CD8-positive, alpha-beta memory T cell (primary cell): ENCODE results near the gene DOCK1. TPM values are rescaled to one million over a fixed set of nuclear protein-coding genes. Genes with fewer than 3 reads are reported as not detected.
A peak's percentile ranks its signal among the peaks of the same experiment; 100 is the strongest.

ENCODE experiments used
- CTCF ChIA-PET: fragments of 350-600 bp; sonication (Branson Sonifier 250); formaldehyde crosslinking; loops from one replicate; lab custom pipeline; 2021; ENCODE audit warnings: antibody characterized with exemption; lab: Charles Lee
- POLR2A ChIA-PET: fragments of 350-600 bp; sonication (Branson Sonifier 250); formaldehyde crosslinking; loops from one replicate; lab custom pipeline; 2021; ENCODE audit warnings: antibody characterized with exemption; lab: Charles Lee
- DNase-seq, 5 donors: peaks; one replicate each; pipeline versions ENCODE4 v3.0.0 to v3.0.0-alpha.2; 2020 to 2022; ENCODE audit warnings: mixed read lengths in 1 of 5
- H3K27ac ChIP-seq: one replicate; pipeline ENCODE4 v1.7.0; 2013; ENCODE audit warnings: low read depth, mild to moderate bottlenecking, low read length, moderate library complexity
- H3K27me3 ChIP-seq: 2 replicates; pipeline ENCODE4 v1.7.0; 2013; ENCODE audit warnings: low read length, mild to moderate bottlenecking; ENCODE audit not compliant: insufficient read depth, poor library complexity, severe bottlenecking
- H3K36me3 ChIP-seq: 2 replicates; pipeline ENCODE4 v1.7.0; 2013; ENCODE audit warnings: mild to moderate bottlenecking, low read length, moderate library complexity; ENCODE audit not compliant: insufficient read depth
- H3K4me1 ChIP-seq: 2 replicates; pipeline ENCODE4 v1.7.0; 2013; ENCODE audit warnings: mild to moderate bottlenecking, low read length, moderate library complexity; ENCODE audit not compliant: insufficient read depth
- H3K4me3 ChIP-seq: 2 replicates; pipeline ENCODE4 v1.7.0; 2013; ENCODE audit warnings: mild to moderate bottlenecking, low read length
- H3K9me3 ChIP-seq: 2 replicates; pipeline ENCODE4 v1.7.0; 2013; ENCODE audit warnings: mild to moderate bottlenecking, low read length
- H3K27ac Mint-ChIP-seq, 8 donors: one replicate each; pipeline ENCODE4 v1.8.0; 2020 to 2021; ENCODE audit warnings: mixed read lengths in 8 of 8, mild to moderate bottlenecking in 6 of 8, inconsistent platforms in 3 of 8, moderate library complexity in 3 of 8
- H3K27me3 Mint-ChIP-seq, 2 donors: one replicate each; pipeline ENCODE4 v1.8.0; 2020 to 2021; ENCODE audit warnings: mixed read lengths in 2 of 2, mild to moderate bottlenecking in 1 of 2, moderate library complexity in 1 of 2
- H3K36me3 Mint-ChIP-seq, 3 donors: one replicate each; pipeline ENCODE4 v1.8.0; 2020 to 2021; ENCODE audit warnings: mixed read lengths in 3 of 3, inconsistent platforms in 1 of 3, mild to moderate bottlenecking in 1 of 3
- H3K4me1 Mint-ChIP-seq, 3 donors: one replicate each; pipeline ENCODE4 v1.8.0; 2020 to 2021; ENCODE audit warnings: mixed read lengths in 3 of 3, inconsistent platforms in 1 of 3, mild to moderate bottlenecking in 1 of 3
- H3K4me3 Mint-ChIP-seq, 7 donors: one replicate each; pipeline ENCODE4 v1.8.0; 2020 to 2021; ENCODE audit warnings: mixed read lengths in 7 of 7, mild to moderate bottlenecking in 6 of 7, moderate library complexity in 4 of 7, inconsistent platforms in 2 of 7
- H3K9me3 Mint-ChIP-seq, 5 donors: one replicate each; pipeline ENCODE4 v1.8.0; 2020 to 2022; ENCODE audit warnings: mixed read lengths in 5 of 5, mild to moderate bottlenecking in 3 of 5, moderate library complexity in 2 of 5, inconsistent platforms in 1 of 5
- polyA plus RNA-seq: library from polyadenylated mRNA; unstranded; fragments of 300-500 nt; fragmentation: Illumina TruSeq; gene quantifications from one replicate; pipeline ENCODE4 v1.2.3, GENCODE V29; 2021
- total RNA-seq, 2 experiments: library from RNA; stranded (reverse); gene quantifications; one replicate each; pipeline ENCODE4 v1.2.3, GENCODE V29; 2021

Gene DOCK1
- total and polyA plus RNA-seq, 3 experiments from 2014 or later: 0.16 to 0.18 TPM; not detected in 1

GRCh38 chr10:126964190-126964589 is 59.0 kb downstream of the DOCK1 start:
- Mint-ChIP-seq H3K4me1 (peaks cover 0 to 4% (median 0%) of the 10 kb centered on the region in 3 donors), H3K27ac (no peak overlapping the region), H3K9me3 (peaks cover 0 to 6% (median 0%) of the 10 kb centered on the region in 5 donors), H3K27me3 (peaks cover 0 to 2% of the 10 kb centered on the region in 2 donors), H3K4me3 (no peak overlapping the region), H3K36me3 (no peaks in the 10 kb centered on the region)
- Histone ChIP-seq H3K27ac (no peak overlapping the region), H3K9me3 (no peaks in the 10 kb centered on the region), H3K4me1 (no peaks in the 10 kb centered on the region), H3K36me3 (no peaks in the 10 kb centered on the region), H3K27me3 (no peaks in the 10 kb centered on the region), H3K4me3 (no peak overlapping the region)
- DNase-seq: no peak
- CTCF ChIA-PET: no interaction called here
- POLR2A ChIA-PET: no interaction called here

- H3K27me3 ChIP-seq: no peaks in the 10 kb centered on the region
- ChIA-PET POLR2A (no interaction called here), CTCF (no interaction called here)
- Mint-ChIP-seq H3K36me3 (no peaks in the 10 kb centered on the region), H3K27ac (no peak overlapping the region), H3K4me1 (no peaks in the 10 kb centered on the region), H3K27me3 (peaks cover 0 to 2% of the 10 kb centered on the region in 2 donors), H3K9me3 (peaks cover 0 to 6% (median 0%) of the 10 kb centered on the region in 5 donors), H3K4me3 (no peak overlapping the region)
- H3K4me1 ChIP-seq: no peaks in the 10 kb centered on the region
- H3K36me3 ChIP-seq: no peaks in the 10 kb centered on the region
- H3K27ac ChIP-seq: no peak overlapping the region
- no peak for DNase-seq
- H3K4me3 ChIP-seq: no peak overlapping the region
- H3K9me3 ChIP-seq: no peaks in the 10 kb centered on the region
These were observed 61.7 kb downstream of the DOCK1 start for GRCh38 chr10:126966938-126967337.

DNA sequence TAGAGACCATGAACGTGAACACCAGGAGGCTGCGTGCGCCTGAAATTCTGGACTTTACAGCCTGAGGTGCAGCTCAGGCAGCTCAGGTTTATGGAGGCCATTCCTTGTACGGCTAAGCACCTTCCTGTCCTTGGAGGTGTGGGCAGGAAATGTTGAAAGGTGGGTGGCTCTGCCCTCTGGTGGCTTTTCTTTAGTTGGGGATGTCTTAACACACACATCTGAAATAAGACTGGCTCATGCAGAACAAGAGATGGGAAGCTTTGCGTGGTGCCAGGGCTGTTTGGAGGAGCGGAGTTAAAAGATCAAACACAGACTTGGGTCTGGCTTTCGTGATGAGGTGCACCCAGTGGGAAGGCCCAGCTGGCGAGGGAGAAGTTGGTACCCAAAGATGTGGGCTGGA is 64.1 kb downstream of the DOCK1 start:
- ChIA-PET POLR2A (no interaction called here), CTCF (no interaction called here)
- peak overlapping the region in 1 of 7 donors; percentile 62 for H3K4me3 Mint-ChIP-seq
- DNase-seq: no peak
- Histone ChIP-seq H3K27me3 (no peaks in the 10 kb centered on the region), H3K4me1 (no peaks in the 10 kb centered on the region), H3K36me3 (no peaks in the 10 kb centered on the region), H3K9me3 (no peaks in the 10 kb centered on the region), H3K27ac (no peak overlapping the region), H3K4me3 (no peak overlapping the region)
- peaks cover 0 to 8% (median 0%) of the 10 kb centered on the region in 5 donors for H3K9me3 Mint-ChIP-seq
- H3K36me3 Mint-ChIP-seq: no peaks in the 10 kb centered on the region
- no peak overlapping the region for H3K27ac Mint-ChIP-seq
- H3K4me1 Mint-ChIP-seq: no peaks in the 10 kb centered on the region
- H3K27me3 Mint-ChIP-seq: no peaks in the 10 kb centered on the region

- CTCF ChIA-PET: no interaction called here
- peaks cover 0 to 3% (median 0%) of the 10 kb centered on the region in 5 donors for H3K9me3 Mint-ChIP-seq
- H3K27me3 ChIP-seq: no peaks in the 10 kb centered on the region
These were observed 67.6 kb downstream of the DOCK1 start for GRCh38 chr10:126972635-126973414.

DNA sequence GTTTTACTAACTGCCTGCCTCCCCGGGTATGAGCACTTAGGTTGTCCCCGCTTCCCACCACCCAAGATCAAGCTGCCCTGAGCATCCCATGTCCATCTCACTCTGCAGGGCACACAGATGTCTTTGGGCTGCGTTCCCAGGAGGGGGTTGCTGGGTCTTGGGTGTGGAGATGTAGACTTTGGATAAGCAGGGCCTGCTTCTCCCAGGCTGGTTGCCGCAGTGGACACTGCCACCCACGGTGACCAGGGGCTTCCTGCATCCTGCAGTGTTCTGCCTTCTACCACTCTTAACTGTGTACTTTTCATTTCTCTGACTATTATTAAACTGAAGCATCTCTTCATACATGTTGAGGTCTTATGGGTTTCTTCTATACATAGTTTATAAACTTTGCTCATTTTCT is 70.0 kb downstream of the DOCK1 start:
- POLR2A ChIA-PET: no interaction called here

More at GRCh38 chr10:126972635-126973414, 67.6 kb downstream of the DOCK1 start:
- Mint-ChIP-seq H3K4me3 (no peak overlapping the region), H3K27ac (no peak overlapping the region), H3K4me1 (no peaks in the 10 kb centered on the region), H3K27me3 (no peaks in the 10 kb centered on the region), H3K36me3 (no peaks in the 10 kb centered on the region)
- DNase-seq: no peak
- POLR2A ChIA-PET: no interaction called here
- no peaks in the 10 kb centered on the region for H3K4me1 ChIP-seq
- no peak overlapping the region for H3K27ac ChIP-seq
- no peaks in the 10 kb centered on the region for H3K36me3 ChIP-seq
- H3K4me3 ChIP-seq: no peak overlapping the region
- no peaks in the 10 kb centered on the region for H3K9me3 ChIP-seq

DNA sequence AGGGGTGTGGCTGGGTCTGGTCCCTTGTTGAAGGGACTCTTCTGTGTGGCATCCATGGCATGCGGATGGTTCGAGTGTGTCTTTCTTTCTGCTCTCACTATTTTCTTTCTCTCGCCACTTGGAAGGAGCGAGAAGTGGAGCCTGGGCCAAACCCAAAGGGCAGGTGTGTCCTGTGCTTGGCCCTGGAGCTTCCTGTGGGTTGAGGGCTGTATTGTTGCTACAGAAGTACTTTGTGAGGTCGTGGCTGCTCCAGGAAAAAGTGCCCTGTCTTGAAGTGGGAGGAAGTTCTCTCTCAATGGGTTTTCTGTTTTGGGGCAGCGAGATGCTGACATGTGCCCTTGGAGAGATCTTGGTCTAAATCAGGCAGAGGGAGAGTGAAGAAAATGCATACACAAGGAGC is 72.0 kb downstream of the DOCK1 start:
- CTCF ChIA-PET: no interaction called here
- Mint-ChIP-seq H3K4me1 (no peaks in the 10 kb centered on the region), H3K27ac (no peak overlapping the region), H3K9me3 (peaks cover 0 to 11% (median 2%) of the 10 kb centered on the region in 5 donors), H3K36me3 (no peaks in the 10 kb centered on the region), H3K27me3 (no peaks in the 10 kb centered on the region), H3K4me3 (no peak overlapping the region)
- Histone ChIP-seq H3K4me1 (no peaks in the 10 kb centered on the region), H3K36me3 (no peaks in the 10 kb centered on the region), H3K27me3 (no peaks in the 10 kb centered on the region), H3K27ac (no peak overlapping the region), H3K4me3 (no peak overlapping the region), H3K9me3 (no peaks in the 10 kb centered on the region)
- POLR2A ChIA-PET: no interaction called here
- no peak for DNase-seq

More for the DNA sequence above, 70.0 kb downstream of the DOCK1 start:
- Mint-ChIP-seq H3K27ac (no peak overlapping the region), H3K36me3 (no peaks in the 10 kb centered on the region), H3K4me3 (no peak overlapping the region), H3K4me1 (no peaks in the 10 kb centered on the region), H3K9me3 (peaks cover 0 to 11% (median 2%) of the 10 kb centered on the region in 5 donors), H3K27me3 (no peaks in the 10 kb centered on the region)
- Histone ChIP-seq H3K4me3 (no peak overlapping the region), H3K9me3 (no peaks in the 10 kb centered on the region), H3K27me3 (no peaks in the 10 kb centered on the region), H3K36me3 (no peaks in the 10 kb centered on the region), H3K27ac (no peak overlapping the region), H3K4me1 (no peaks in the 10 kb centered on the region)
- no peak for DNase-seq
- CTCF ChIA-PET: no interaction called here

DNA sequence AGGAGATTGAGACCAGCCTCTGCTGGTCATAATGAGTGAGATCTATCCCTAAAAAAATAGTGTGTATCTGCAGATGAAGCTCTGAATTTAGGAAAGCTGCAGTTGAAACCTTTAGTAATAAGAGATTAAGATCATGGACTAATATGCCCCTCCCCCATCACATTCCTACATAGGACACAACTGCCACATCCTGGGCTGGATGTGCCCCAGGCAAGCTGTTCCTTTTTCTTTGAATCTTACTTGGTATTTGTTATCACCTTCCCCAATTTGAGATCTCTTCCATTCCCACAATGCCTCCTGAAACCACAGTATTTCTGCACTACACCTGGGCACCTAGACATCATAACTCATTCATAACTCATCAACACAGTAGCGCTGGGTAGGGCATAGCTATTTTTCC is 74.1 kb downstream of the DOCK1 start:
- Mint-ChIP-seq H3K4me1 (no peaks in the 10 kb centered on the region), H3K4me3 (no peak overlapping the region), H3K36me3 (no peaks in the 10 kb centered on the region), H3K9me3 (peaks cover 0 to 11% (median 0%) of the 10 kb centered on the region in 5 donors), H3K27ac (no peak overlapping the region), H3K27me3 (no peaks in the 10 kb centered on the region)
- H3K27me3 ChIP-seq: no peaks in the 10 kb centered on the region
- H3K4me1 ChIP-seq: no peaks in the 10 kb centered on the region
- H3K4me3 ChIP-seq: no peak overlapping the region
- no peaks in the 10 kb centered on the region for H3K36me3 ChIP-seq
- DNase-seq: no peak
- H3K27ac ChIP-seq: no peak overlapping the region
- ChIA-PET POLR2A (no interaction called here), CTCF (no interaction called here)
- no peaks in the 10 kb centered on the region for H3K9me3 ChIP-seq

GRCh38 chr10:126993208-126993607 is 88.0 kb downstream of the DOCK1 start:
- peaks cover 0 to 3% (median 0%) of the 10 kb centered on the region in 3 donors for H3K36me3 Mint-ChIP-seq
- Histone ChIP-seq H3K36me3 (no peaks in the 10 kb centered on the region), H3K4me1 (no peaks in the 10 kb centered on the region), H3K27me3 (no peaks in the 10 kb centered on the region), H3K9me3 (no peaks in the 10 kb centered on the region), H3K4me3 (no peak overlapping the region), H3K27ac (no peak overlapping the region)
- no peaks in the 10 kb centered on the region for H3K4me1 Mint-ChIP-seq
- no peak for DNase-seq
- no peak overlapping the region for H3K27ac Mint-ChIP-seq
- H3K27me3 Mint-ChIP-seq: no peaks in the 10 kb centered on the region
- CTCF ChIA-PET: no interaction called here
- POLR2A ChIA-PET: no interaction called here
- H3K9me3 Mint-ChIP-seq: peaks cover 0 to 17% (median 6%) of the 10 kb centered on the region in 5 donors
- no peak overlapping the region for H3K4me3 Mint-ChIP-seq
